ENCODE data around the gene AXIN2. TPM values are rescaled to one million over a fixed set of nuclear protein-coding genes. Genes with fewer than 3 reads are reported as not detected.

AXIN2 gene
- total and polyA plus RNA-seq, 2 donors from 2014 or later = 1.2 to 14.0 TPM

GRCh38 chr17:65489413-65490155, 71.9 kb downstream of the AXIN2 start:
- intact Hi-C loops (cut with DNase I) = no loop called here
- no peaks in the 10 kb centered on the region for H3K27me3 ChIP-seq (ENCODE audit: control insufficient read depth, insufficient read depth, low read length)
- H3K36me3 ChIP-seq (ENCODE audit: control insufficient read depth in 2 of 3, insufficient read depth in 3 of 3, low read length in 3 of 3) = no peaks in the 10 kb centered on the region
- H3K9ac ChIP-seq (ENCODE audit: low read length in 3 of 3) = no peak overlapping the region
- FAIRE-seq (no peak), DNase-seq (peak in 4 of 5 donors; percentile 24 to 81 (median 51))
- no peaks in the 10 kb centered on the region for H3K4me1 ChIP-seq (ENCODE audit: control insufficient read depth in 2 of 3, insufficient read depth in 2 of 3, low read depth in 1 of 3, low read length in 3 of 3)
- H3K27ac ChIP-seq (ENCODE audit: low read depth in 2 of 2, low read length in 2 of 2) = no peak overlapping the region
- no peak overlapping the region for H3K4me3 ChIP-seq (ENCODE audit: low read length in 3 of 3)
- TF ChIP-seq CTCF (IDR thresholded peaks at IDR 0.05; ENCODE audit: borderline replicate concordance, extremely low read depth, insufficient read depth) = no peak
- H3K9me3 ChIP-seq (ENCODE audit: control insufficient read depth in 2 of 3, insufficient read depth in 1 of 3, low read length in 3 of 3) = no peaks in the 10 kb centered on the region

GRCh38 chr17:65488665-65489064, 72.8 kb downstream of the AXIN2 start:
- Histone ChIP-seq H3K27ac (ENCODE audit: low read depth in 2 of 2, low read length in 2 of 2) (no peak overlapping the region), H3K36me3 (ENCODE audit: control insufficient read depth in 2 of 3, insufficient read depth in 3 of 3, low read length in 3 of 3) (no peaks in the 10 kb centered on the region), H3K9me3 (ENCODE audit: control insufficient read depth in 2 of 3, insufficient read depth in 1 of 3, low read length in 3 of 3) (no peaks in the 10 kb centered on the region), H3K9ac (ENCODE audit: low read length in 3 of 3) (no peak overlapping the region), H3K4me1 (ENCODE audit: control insufficient read depth in 2 of 3, insufficient read depth in 2 of 3, low read depth in 1 of 3, low read length in 3 of 3) (no peaks in the 10 kb centered on the region), H3K4me3 (ENCODE audit: low read length in 3 of 3) (no peak overlapping the region), H3K27me3 (ENCODE audit: control insufficient read depth, insufficient read depth, low read length) (no peaks in the 10 kb centered on the region)
- intact Hi-C loops (cut with DNase I) = no loop called here
- DNase-seq (no peak), FAIRE-seq (no peak)
- no peak for TF ChIP-seq CTCF (IDR thresholded peaks at IDR 0.05; ENCODE audit: borderline replicate concordance, extremely low read depth, insufficient read depth)

GRCh38 chr17:65487990-65488389, 73.5 kb downstream of the AXIN2 start:
- no peak for FAIRE-seq
- intact Hi-C loops (cut with DNase I) = no loop called here

More at GRCh38 chr17:65487990-65488389, 73.5 kb downstream of the AXIN2 start:
- Histone ChIP-seq H3K27ac (ENCODE audit: low read depth in 2 of 2, low read length in 2 of 2) (no peak overlapping the region), H3K36me3 (ENCODE audit: control insufficient read depth in 2 of 3, insufficient read depth in 3 of 3, low read length in 3 of 3) (no peaks in the 10 kb centered on the region), H3K9ac (ENCODE audit: low read length in 3 of 3) (no peak overlapping the region), H3K4me3 (ENCODE audit: low read length in 3 of 3) (no peak overlapping the region), H3K9me3 (ENCODE audit: control insufficient read depth in 2 of 3, insufficient read depth in 1 of 3, low read length in 3 of 3) (no peaks in the 10 kb centered on the region), H3K27me3 (ENCODE audit: control insufficient read depth, insufficient read depth, low read length) (no peaks in the 10 kb centered on the region), H3K4me1 (ENCODE audit: control insufficient read depth in 2 of 3, insufficient read depth in 2 of 3, low read depth in 1 of 3, low read length in 3 of 3) (no peaks in the 10 kb centered on the region)
- no peak for TF ChIP-seq CTCF (IDR thresholded peaks at IDR 0.05; ENCODE audit: borderline replicate concordance, extremely low read depth, insufficient read depth)
- no peak for DNase-seq
